Loucy (cell line): Measurements from ENCODE around the gene DCTN2.

Source experiments
- H2AFZ ChIP-seq: fragments of 200-600 bp; sonication (generic); 2 replicates; pipeline ENCODE4 v1.6.0; 2016; ENCODE audit warnings: antibody characterized with exemption, mild to moderate bottlenecking, low read length, moderate library complexity
- H3F3A ChIP-seq: fragments of 200-600 bp; 2 replicates; pipeline ENCODE4 v1.6.0; 2016; ENCODE audit warnings: antibody characterized with exemption, low read depth, mild to moderate bottlenecking
- H3K27me3 ChIP-seq: fragments of 200-600 bp; sonication (generic); 2 replicates; pipeline ENCODE4 v1.6.1; 2014; ENCODE audit warnings: low read length, mild to moderate bottlenecking; ENCODE audit not compliant: insufficient read depth, poor library complexity, severe bottlenecking
- H3K36me3 ChIP-seq: fragments of 200-600 bp; sonication (generic); 2 replicates; pipeline ENCODE4 v1.6.1; 2016; ENCODE audit warnings: low read length; ENCODE audit not compliant: insufficient read depth
- H3K4me1 ChIP-seq: fragments of 200-600 bp; sonication (generic); 2 replicates; pipeline ENCODE4 v1.5.1; 2014; ENCODE audit warnings: low read length, mild to moderate bottlenecking; ENCODE audit not compliant: insufficient read depth, poor library complexity, severe bottlenecking
- H3K4me2 ChIP-seq: fragments of 200-600 bp; sonication (generic); 2 replicates; pipeline ENCODE4 v1.6.0; 2014; ENCODE audit warnings: antibody characterized with exemption, low read length, low read depth, mild to moderate bottlenecking; ENCODE audit not compliant: poor library complexity, severe bottlenecking
- H3K4me3 ChIP-seq: fragments of 200-600 bp; sonication (generic); 2 replicates; pipeline ENCODE4 v1.5.1; 2014; ENCODE audit warnings: low read length, mild to moderate bottlenecking, mixed read lengths; ENCODE audit not compliant: poor library complexity, severe bottlenecking
- H3K79me2 ChIP-seq: fragments of 200-600 bp; sonication (generic); 2 replicates; pipeline ENCODE4 v1.6.1; 2014; ENCODE audit warnings: low read length; ENCODE audit not compliant: insufficient read depth
- H3K9ac ChIP-seq: fragments of 200-600 bp; sonication (generic); 2 replicates; pipeline ENCODE4 v1.6.0; 2014; ENCODE audit warnings: mild to moderate bottlenecking, low read depth, low read length, moderate library complexity; ENCODE audit not compliant: poor library complexity, severe bottlenecking
- H3K9me2 ChIP-seq: fragments of 200-600 bp; sonication (generic); replicated peaks from 2 replicates; pipeline ENCODE4 v1.6.1; 2016; ENCODE audit warnings: low read depth, low read length, mixed read lengths
- H3K9me3 ChIP-seq: fragments of 200-600 bp; sonication (generic); 2 replicates; pipeline ENCODE4 v1.6.1; 2014; ENCODE audit warnings: mild to moderate bottlenecking, antibody characterized with exemption, low read length, low read depth; ENCODE audit not compliant: insufficient read depth
- H4K20me1 ChIP-seq: fragments of 200-600 bp; sonication (generic); 2 replicates; pipeline ENCODE4 v1.6.0; 2014; ENCODE audit warnings: antibody characterized with exemption, low read length, mild to moderate bottlenecking; ENCODE audit not compliant: insufficient read depth, poor library complexity, severe bottlenecking
- CTCF ChIP-seq: fragments of 200-600 bp; sonication (generic); conservative IDR thresholded peaks from 2 replicates; pipeline ENCODE4 v1.5.1; 2014; ENCODE audit warnings: mild to moderate bottlenecking, antibody characterized with exemption, low read length
- EZH2phosphoT487 ChIP-seq: fragments of 200-600 bp; IDR thresholded peaks from 2 replicates; pipeline ENCODE4 v1.6.1; 2018; ENCODE audit warnings: antibody characterized with exemption, mild to moderate bottlenecking, moderate library complexity, borderline replicate concordance

The DCTN2 gene

DNA sequence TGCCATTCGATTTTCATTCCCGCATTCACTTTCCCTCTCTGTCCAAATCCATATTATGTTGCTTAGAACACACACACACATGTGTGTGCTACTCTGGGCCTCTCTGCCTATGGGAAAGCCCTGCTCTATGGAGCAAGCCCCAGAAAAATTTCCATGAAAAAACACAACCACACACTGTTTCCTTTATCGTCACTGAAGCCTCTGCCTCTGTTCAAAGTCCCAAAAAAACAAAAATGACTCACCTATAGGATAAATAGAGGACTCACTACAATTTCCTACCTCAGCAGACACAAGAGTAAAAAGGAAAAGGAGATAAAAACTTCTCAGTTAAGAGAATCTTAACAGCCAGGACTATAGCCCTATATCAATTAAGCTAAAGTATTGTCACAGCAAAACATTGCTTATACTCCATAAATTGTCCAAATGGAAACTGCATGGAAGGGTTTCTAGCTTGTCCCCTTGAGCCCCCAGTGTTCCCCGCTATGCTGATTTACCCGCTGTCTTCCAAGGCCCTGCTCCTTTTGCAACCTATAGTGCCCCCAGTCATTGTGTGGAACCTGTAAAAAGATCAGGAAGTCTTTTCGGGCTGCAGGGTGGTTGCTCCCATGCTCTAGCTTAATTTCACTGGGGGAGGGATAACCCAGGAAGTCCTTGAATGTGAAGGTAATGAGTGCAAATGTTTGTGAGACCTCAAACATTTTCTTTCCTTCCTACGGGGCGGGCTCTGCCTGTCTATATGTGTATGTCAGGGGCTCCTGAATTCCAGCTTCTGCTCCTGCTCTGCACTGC is 32.9 kb upstream of the DCTN2 start:
- H3F3A ChIP-seq = no peaks in the 10 kb centered on the region
- H4K20me1 ChIP-seq = no peaks in the 10 kb centered on the region
- TF ChIP-seq CTCF (no peak), EZH2phosphoT487 (no peak)
- H3K9me3 ChIP-seq = no peaks in the 10 kb centered on the region
- H3K9me2 ChIP-seq = no peaks in the 10 kb centered on the region
- no peak overlapping the region for H3K9ac ChIP-seq
- H2AFZ ChIP-seq = peak overlapping the region; percentile 76
- no peak overlapping the region for H3K4me3 ChIP-seq
- no peaks in the 10 kb centered on the region for H3K79me2 ChIP-seq
- no peaks in the 10 kb centered on the region for H3K36me3 ChIP-seq
- H3K4me2 ChIP-seq = no peak overlapping the region
- H3K27me3 ChIP-seq = no peaks in the 10 kb centered on the region
- H3K4me1 ChIP-seq = peaks cover 10% of the 10 kb centered on the region

DNA sequence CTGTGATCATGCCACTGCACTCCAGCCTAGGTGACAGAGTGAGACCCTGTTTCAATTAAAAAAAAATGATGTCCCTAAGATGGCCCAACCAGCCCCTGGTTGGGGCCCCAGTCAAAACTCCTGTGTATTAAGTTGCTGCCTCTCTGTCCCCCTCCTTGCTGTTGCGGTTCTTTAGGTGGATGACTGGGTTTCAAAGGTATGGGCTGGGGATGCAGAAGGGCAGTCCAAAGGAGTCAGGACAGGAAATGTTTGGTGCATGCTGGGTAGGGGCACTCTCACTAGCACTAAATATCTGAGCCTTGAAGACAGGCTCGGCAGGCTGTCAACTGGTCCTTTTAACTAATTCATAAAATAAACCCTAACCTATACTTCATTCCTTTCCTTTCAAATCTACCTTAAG is 32.0 kb upstream of the DCTN2 start:
- no peaks in the 10 kb centered on the region for H3K79me2 ChIP-seq
- H3K4me2 ChIP-seq = no peak overlapping the region
- no peaks in the 10 kb centered on the region for H3K9me3 ChIP-seq
- H4K20me1 ChIP-seq = no peaks in the 10 kb centered on the region
- H3K9ac ChIP-seq = no peak overlapping the region
- TF ChIP-seq EZH2phosphoT487 = no peak
- no peak for TF ChIP-seq CTCF
- no peaks in the 10 kb centered on the region for H3F3A ChIP-seq
- H3K36me3 ChIP-seq = no peaks in the 10 kb centered on the region
- H3K4me1 ChIP-seq = peaks cover 10% of the 10 kb centered on the region
- no peaks in the 10 kb centered on the region for H3K27me3 ChIP-seq
- H3K9me2 ChIP-seq = no peaks in the 10 kb centered on the region
- no peak overlapping the region for H3K4me3 ChIP-seq
- no peak overlapping the region for H2AFZ ChIP-seq

GRCh38 chr12:57577981-57578758 is 31.2 kb upstream of the DCTN2 start:
- no peaks in the 10 kb centered on the region for H3K9me3 ChIP-seq
- no peaks in the 10 kb centered on the region for H3K36me3 ChIP-seq
- H3K79me2 ChIP-seq = no peaks in the 10 kb centered on the region
- H3K4me1 ChIP-seq = peaks cover 5% of the 10 kb centered on the region
- H3K9ac ChIP-seq = no peak overlapping the region
- no peaks in the 10 kb centered on the region for H3K9me2 ChIP-seq
- H3K4me2 ChIP-seq = no peak overlapping the region
- H4K20me1 ChIP-seq = no peaks in the 10 kb centered on the region
- TF ChIP-seq CTCF (no peak), EZH2phosphoT487 (no peak)
- H3K27me3 ChIP-seq = no peaks in the 10 kb centered on the region
- no peak overlapping the region for H2AFZ ChIP-seq
- no peak overlapping the region for H3K4me3 ChIP-seq
- no peaks in the 10 kb centered on the region for H3F3A ChIP-seq
